Activated CD4-positive, alpha-beta T cell treated with anti-CD3 and anti-CD28 coated beads for 36 hours (primary cell): ENCODE measurements around the gene PTPRE. TPM values are rescaled to one million over a fixed set of nuclear protein-coding genes. Genes with fewer than 3 reads are reported as not detected.

ENCODE experiments used
- ATAC-seq: fragments of 200-7000 bp; cut with Tn5 transposase; one replicate; pipeline ENCODE4 v1.10.0; 2021; ENCODE audit warnings: mild to moderate bottlenecking, moderate library complexity
- CTCF ChIA-PET: fragments of 350-600 bp; sonication (Branson Sonifier 250); formaldehyde crosslinking; loops from one replicate; lab custom pipeline; 2021; ENCODE audit warnings: antibody characterized with exemption; lab: Charles Lee
- POLR2A ChIA-PET: fragments of 350-600 bp; sonication (Branson Sonifier 250); formaldehyde crosslinking; loops from one replicate; lab custom pipeline; 2021; ENCODE audit warnings: antibody characterized with exemption, inconsistent platforms; lab: Charles Lee
- DNase-seq: peaks from one replicate; pipeline ENCODE4 v3.0.0-alpha.2; 2020
- H3K27ac Mint-ChIP-seq: one replicate; pipeline ENCODE4 v1.8.0; 2021; ENCODE audit warnings: mixed read lengths
- H3K27me3 Mint-ChIP-seq: one replicate; pipeline ENCODE4 v1.8.0; 2021; ENCODE audit warnings: mixed read lengths
- H3K36me3 Mint-ChIP-seq: one replicate; pipeline ENCODE4 v1.8.0; 2021; ENCODE audit warnings: low read depth, mixed read lengths
- H3K4me1 Mint-ChIP-seq: one replicate; pipeline ENCODE4 v1.8.0; 2021; ENCODE audit warnings: mixed read lengths
- H3K4me3 Mint-ChIP-seq: one replicate; pipeline ENCODE4 v1.8.0; 2021; ENCODE audit warnings: mild to moderate bottlenecking, moderate library complexity, mixed read lengths
- H3K9me3 Mint-ChIP-seq: one replicate; pipeline ENCODE4 v1.8.0; 2021; ENCODE audit warnings: low read depth, mixed read lengths
- intact Hi-C, 2 experiments: fragments of 100-400 bp; cut with DNase I in 1 of 2; cut with micrococcal nuclease in 1 of 2; formaldehyde crosslinking; loops; one replicate each; pipeline versions ENCODE4 v1.14.2 to v1.15.1; 2022 to 2024; cut with DNase I, micrococcal nuclease
- total RNA-seq, 2 experiments: library from RNA; stranded (reverse); gene quantifications; one replicate each; pipeline ENCODE4 v1.2.3, GENCODE V29; 2021

PTPRE gene
- total RNA-seq, 2 experiments from 2014 or later, result 23.0 to 31.6 TPM

- CTCF ChIA-PET, result interaction anchor here (0.8 kb wide), 1 partner anchor 38 kb away, joined by 3 read pairs; no protein-coding TSS in a partner anchor
- POLR2A ChIA-PET, result no interaction called here
- H3K27ac Mint-ChIP-seq, result no peak overlapping the region
- H3K4me1 Mint-ChIP-seq, result peaks cover 24% of the 10 kb centered on the region
- DNase-seq, result no peak
- no peak for ATAC-seq
- intact Hi-C loops, result no loop called here
- no peaks in the 10 kb centered on the region for H3K9me3 Mint-ChIP-seq
- H3K4me3 Mint-ChIP-seq, result no peak overlapping the region
- H3K27me3 Mint-ChIP-seq, result no peaks in the 10 kb centered on the region
- no peaks in the 10 kb centered on the region for H3K36me3 Mint-ChIP-seq
Observed at GRCh38 chr10:128031216-128031615, 124.3 kb downstream of the PTPRE start.

GRCh38 chr10:128032466-128032865, 125.6 kb downstream of the PTPRE start:
- no peak for DNase-seq
- H3K36me3 Mint-ChIP-seq, result no peaks in the 10 kb centered on the region
- ChIA-PET POLR2A (no interaction called here), CTCF (interaction anchor here (0.6 to 6.7 kb wide), 4 partner anchors 14 to 125 kb away, joined by 3 to 120 read pairs (median 37); no protein-coding TSS in a partner anchor)
- no peaks in the 10 kb centered on the region for H3K9me3 Mint-ChIP-seq
- H3K27me3 Mint-ChIP-seq, result no peaks in the 10 kb centered on the region
- H3K27ac Mint-ChIP-seq, result no peak overlapping the region
- peaks cover 13% of the 10 kb centered on the region for H3K4me1 Mint-ChIP-seq
- no peak overlapping the region for H3K4me3 Mint-ChIP-seq
- intact Hi-C loops, result no loop called here
- no peak for ATAC-seq

DNA sequence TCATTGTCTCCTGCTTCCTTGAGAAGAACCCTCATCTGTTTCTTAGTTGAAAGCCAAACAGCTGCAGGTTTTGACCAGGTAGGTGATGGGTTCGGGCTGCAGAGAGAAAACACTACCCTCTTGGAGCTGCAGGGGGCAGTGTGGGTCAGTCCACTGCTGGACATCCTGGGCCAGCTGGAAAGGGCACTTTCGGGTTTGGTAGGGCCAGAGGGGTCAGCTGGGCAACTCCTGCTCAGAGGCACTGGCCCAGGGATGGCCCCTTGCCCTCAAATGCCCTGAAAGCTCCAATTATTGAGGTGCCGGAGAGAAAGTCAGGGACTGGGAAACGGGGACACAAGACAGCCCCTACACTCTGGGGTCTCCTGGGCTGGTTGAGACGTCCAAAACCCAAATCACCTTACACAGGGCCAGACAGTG, 128.7 kb downstream of the PTPRE start:
- peaks cover 6% of the 10 kb centered on the region for H3K4me1 Mint-ChIP-seq
- no peaks in the 10 kb centered on the region for H3K36me3 Mint-ChIP-seq
- ChIA-PET POLR2A (interaction anchor here (0.8 kb wide), 1 partner anchor 34 kb away, joined by 5 read pairs; no protein-coding TSS in a partner anchor), CTCF (interaction anchor here (1.1 to 6.7 kb wide), 24 partner anchors 9 to 176 kb away, joined by 3 to 120 read pairs (median 6); partner anchors contain the start of gene PTPRE)
- H3K4me3 Mint-ChIP-seq, result no peak overlapping the region
- H3K27me3 Mint-ChIP-seq, result no peaks in the 10 kb centered on the region
- DNase-seq, result peak; percentile 81
- H3K27ac Mint-ChIP-seq, result no peak overlapping the region
- H3K9me3 Mint-ChIP-seq, result no peaks in the 10 kb centered on the region
- intact Hi-C loops, result loop anchor here (1.0 kb wide), 2 partner anchors 34 to 115 kb away; no protein-coding TSS in a partner anchor
- peak; percentile 88 for ATAC-seq

DNA sequence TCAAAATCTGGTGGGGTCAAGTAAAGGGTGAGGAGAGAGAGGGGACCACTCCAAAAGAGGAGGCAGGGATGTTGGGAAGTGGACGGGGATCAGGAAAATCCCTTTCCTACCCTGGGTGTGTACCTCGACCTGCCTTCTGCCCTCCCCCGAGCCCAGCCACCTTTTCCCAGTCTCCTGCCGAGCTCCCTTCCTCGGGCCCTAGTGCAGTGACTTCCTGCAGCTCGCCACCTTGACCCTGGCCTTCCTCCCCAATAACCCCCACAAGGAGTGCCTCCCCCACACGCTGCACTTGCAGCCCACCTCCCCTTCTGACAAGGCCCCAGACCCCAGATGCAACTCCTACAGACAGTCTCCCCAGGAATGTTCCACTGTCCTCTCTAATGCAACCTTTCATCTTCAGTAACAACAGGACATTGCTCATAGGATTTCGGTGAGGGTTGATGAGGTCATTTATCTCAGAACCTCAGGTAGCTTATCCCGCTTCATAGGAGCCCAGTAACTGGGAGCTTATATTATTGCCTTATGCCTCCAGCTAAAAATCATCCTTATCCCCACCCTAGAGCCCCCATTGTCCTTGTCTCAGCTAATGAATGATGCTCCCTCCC, 129.2 kb downstream of the PTPRE start:
- intact Hi-C loops, result loop anchor here in 1 of 2 experiments (2.0 kb wide), 1 partner anchor 113 kb away; no protein-coding TSS in a partner anchor
- H3K27ac Mint-ChIP-seq, result no peak overlapping the region
- POLR2A ChIA-PET, result interaction anchor here (0.8 kb wide), 1 partner anchor 33 kb away, joined by 5 read pairs; no protein-coding TSS in a partner anchor

GRCh38 chr10:128036746-128037543, 130.0 kb downstream of the PTPRE start:
- Mint-ChIP-seq H3K4me3 (no peak overlapping the region), H3K27ac (no peak overlapping the region), H3K36me3 (no peaks in the 10 kb centered on the region), H3K27me3 (no peaks in the 10 kb centered on the region), H3K9me3 (no peaks in the 10 kb centered on the region), H3K4me1 (peaks cover 6% of the 10 kb centered on the region)
- intact Hi-C loops, result loop anchor here in 1 of 2 experiments (2.0 kb wide), 1 partner anchor 112 kb away; no protein-coding TSS in a partner anchor
- ATAC-seq (no peak), DNase-seq (no peak)
- CTCF ChIA-PET, result interaction anchor here (0.6 to 6.7 kb wide), 15 partner anchors 9 to 130 kb away, joined by 3 to 120 read pairs (median 8); partner anchors contain the start of gene PTPRE
- POLR2A ChIA-PET, result interaction anchor here (0.6 kb wide), 2 partner anchors 646 to 954 kb away, joined by 3 read pairs; no protein-coding TSS in a partner anchor

More for the DNA sequence above, 129.2 kb downstream of the PTPRE start:
- DNase-seq (no peak), ATAC-seq (no peak)
- H3K4me1 Mint-ChIP-seq, result peaks cover 6% of the 10 kb centered on the region
- H3K4me3 Mint-ChIP-seq, result no peak overlapping the region
- H3K27me3 Mint-ChIP-seq, result no peaks in the 10 kb centered on the region
- H3K36me3 Mint-ChIP-seq, result no peaks in the 10 kb centered on the region
- CTCF ChIA-PET, result interaction anchor here (0.6 to 6.7 kb wide), 25 partner anchors 9 to 340 kb away, joined by 3 to 120 read pairs (median 5); partner anchors contain the start of gene PTPRE
- no peaks in the 10 kb centered on the region for H3K9me3 Mint-ChIP-seq

DNA sequence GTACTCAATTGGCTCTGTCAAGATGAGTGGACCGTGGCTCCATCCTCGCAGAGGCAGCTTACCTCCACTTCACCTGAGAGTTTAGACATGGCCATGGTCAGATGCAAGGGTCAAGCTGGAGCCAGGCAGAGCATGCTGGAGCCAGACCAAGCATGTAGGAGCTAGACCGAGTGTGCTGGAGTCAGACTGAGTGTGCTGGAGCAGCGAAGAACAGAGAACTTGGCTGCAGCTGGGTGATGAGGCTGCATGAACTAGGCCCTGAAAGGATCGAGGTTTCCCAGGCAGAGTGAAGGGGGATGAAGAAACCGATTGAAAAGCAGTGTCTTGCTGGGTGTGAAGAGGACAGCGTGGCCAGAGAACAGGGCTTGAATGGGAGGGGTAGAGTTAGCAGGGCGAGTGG, 133.2 kb downstream of the PTPRE start:
- POLR2A ChIA-PET, result no interaction called here
- intact Hi-C loops, result no loop called here

DNA sequence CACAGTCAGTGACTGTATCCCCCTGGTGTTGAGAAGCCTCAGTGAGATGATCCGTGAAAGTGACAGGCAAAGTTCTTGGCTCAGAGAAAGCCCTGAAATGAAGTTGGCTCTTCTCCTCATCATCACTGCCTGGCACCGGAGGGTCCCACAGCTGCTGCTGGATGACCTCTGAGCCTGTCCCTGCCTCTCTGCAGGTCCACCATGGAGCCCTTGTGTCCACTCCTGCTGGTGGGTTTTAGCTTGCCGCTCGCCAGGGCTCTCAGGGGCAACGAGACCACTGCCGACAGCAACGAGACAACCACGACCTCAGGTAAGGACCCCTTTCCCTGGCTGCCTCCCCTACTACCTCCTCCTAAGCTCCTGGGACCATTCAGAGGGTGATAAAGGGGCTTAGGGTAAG, 133.8 kb downstream of the PTPRE start:
- ChIA-PET POLR2A (no interaction called here), CTCF (interaction anchor here (0.6 to 1.9 kb wide), 2 partner anchors 31 to 146 kb away, joined by 3 to 7 read pairs; no protein-coding TSS in a partner anchor)
- H3K27ac Mint-ChIP-seq, result no peak overlapping the region
- no peaks in the 10 kb centered on the region for H3K9me3 Mint-ChIP-seq
- DNase-seq, result no peak
- peaks cover 7% of the 10 kb centered on the region for H3K4me1 Mint-ChIP-seq
- no peaks in the 10 kb centered on the region for H3K36me3 Mint-ChIP-seq
- no peaks in the 10 kb centered on the region for H3K27me3 Mint-ChIP-seq
- H3K4me3 Mint-ChIP-seq, result no peak overlapping the region
- intact Hi-C loops, result no loop called here
- no peak for ATAC-seq

More for the DNA sequence above, 133.2 kb downstream of the PTPRE start:
- no peak for ATAC-seq
- Mint-ChIP-seq H3K4me1 (peaks cover 7% of the 10 kb centered on the region), H3K36me3 (no peaks in the 10 kb centered on the region), H3K4me3 (no peak overlapping the region), H3K27ac (no peak overlapping the region), H3K9me3 (no peaks in the 10 kb centered on the region), H3K27me3 (no peaks in the 10 kb centered on the region)
- CTCF ChIA-PET, result interaction anchor here (1.9 kb wide), 1 partner anchor 31 kb away, joined by 7 read pairs; no protein-coding TSS in a partner anchor
- DNase-seq, result no peak

GRCh38 chr10:128042131-128042610, 135.3 kb downstream of the PTPRE start:
- ChIA-PET CTCF (no interaction called here), POLR2A (no interaction called here)
- Mint-ChIP-seq H3K9me3 (no peaks in the 10 kb centered on the region), H3K4me3 (no peak overlapping the region), H3K27ac (no peak overlapping the region), H3K4me1 (peaks cover 15% of the 10 kb centered on the region), H3K27me3 (no peaks in the 10 kb centered on the region), H3K36me3 (no peaks in the 10 kb centered on the region)
- no peak for DNase-seq
- no peak for ATAC-seq
- intact Hi-C loops, result no loop called here

DNA sequence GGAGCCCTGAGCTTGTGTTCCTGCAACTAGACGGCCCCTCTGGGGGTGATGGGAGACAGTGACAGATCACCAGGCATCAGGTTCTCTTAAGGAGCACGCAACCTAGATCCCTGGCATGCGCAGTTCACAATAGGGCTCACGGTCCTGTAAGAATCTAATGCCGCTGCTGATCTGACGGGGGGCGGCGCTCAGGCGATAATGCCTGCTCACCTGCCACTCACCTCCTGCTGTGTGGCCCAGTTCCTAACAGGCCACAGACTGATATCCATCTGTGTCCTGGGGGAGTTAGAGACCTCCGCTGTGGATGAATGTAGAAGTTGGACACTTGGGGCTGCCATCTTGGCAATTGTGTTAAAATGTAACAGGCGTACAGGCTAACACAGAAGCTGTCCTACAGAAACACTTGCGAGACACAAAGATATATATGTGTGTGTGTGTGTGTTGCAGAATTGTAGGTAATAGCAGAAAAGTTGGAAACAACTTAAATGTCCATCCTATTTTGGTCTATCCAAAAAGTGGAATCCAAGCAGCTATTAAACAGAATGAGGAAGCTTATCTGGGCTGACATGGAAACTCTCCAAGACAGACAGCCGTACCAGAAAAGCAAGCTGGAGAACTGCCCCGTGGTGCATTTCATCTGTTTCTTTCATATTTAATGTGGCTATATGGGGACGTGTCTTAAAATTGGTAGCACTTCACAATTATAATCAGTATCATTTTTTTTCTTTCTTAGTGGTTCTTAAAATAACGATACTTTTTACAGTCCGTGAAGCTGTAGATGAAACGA, 136.5 kb downstream of the PTPRE start:
- intact Hi-C loops, result no loop called here
- H3K36me3 Mint-ChIP-seq, result peaks cover 6% of the 10 kb centered on the region
- peaks cover 19% of the 10 kb centered on the region for H3K4me1 Mint-ChIP-seq
- H3K9me3 Mint-ChIP-seq, result no peaks in the 10 kb centered on the region
- CTCF ChIA-PET, result interaction anchor here (1.2 to 6.0 kb wide), 3 partner anchors 8 to 188 kb away, joined by 4 to 71 read pairs (median 5); no protein-coding TSS in a partner anchor
- DNase-seq (no peak), ATAC-seq (no peak)
- POLR2A ChIA-PET, result no interaction called here
- H3K27ac Mint-ChIP-seq, result no peak overlapping the region
- no peaks in the 10 kb centered on the region for H3K27me3 Mint-ChIP-seq
- no peak overlapping the region for H3K4me3 Mint-ChIP-seq

DNA sequence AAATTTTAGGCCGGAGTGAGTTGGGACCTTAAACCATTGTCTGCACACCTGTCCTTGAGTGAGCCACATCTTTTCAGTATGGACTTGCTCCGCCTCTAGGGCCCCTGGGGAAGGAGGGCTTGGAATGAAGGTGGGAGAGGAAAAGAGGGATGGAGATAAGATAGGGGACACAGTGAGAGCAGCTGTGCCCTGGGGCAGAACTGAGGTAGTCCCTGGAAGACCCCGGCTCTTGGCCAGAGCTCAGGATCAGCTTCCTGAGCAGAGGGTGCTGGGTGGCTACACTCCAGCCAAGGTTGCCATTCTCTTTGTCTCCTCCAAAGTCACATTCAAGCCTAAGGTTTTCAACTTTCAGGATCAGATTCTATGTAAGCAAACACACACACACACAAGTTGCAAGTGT, 137.3 kb downstream of the PTPRE start:
- ATAC-seq (no peak), DNase-seq (no peak)
- peaks cover 26% of the 10 kb centered on the region for H3K4me1 Mint-ChIP-seq
- peaks cover 12% of the 10 kb centered on the region for H3K36me3 Mint-ChIP-seq
- H3K27ac Mint-ChIP-seq, result no peak overlapping the region
- H3K4me3 Mint-ChIP-seq, result no peak overlapping the region
- H3K27me3 Mint-ChIP-seq, result no peaks in the 10 kb centered on the region
- H3K9me3 Mint-ChIP-seq, result no peaks in the 10 kb centered on the region
- POLR2A ChIA-PET, result no interaction called here
- intact Hi-C loops, result no loop called here
- CTCF ChIA-PET, result interaction anchor here (1.2 to 6.0 kb wide), 3 partner anchors 9 to 189 kb away, joined by 4 to 71 read pairs (median 5); no protein-coding TSS in a partner anchor
